ENCODE data around the gene LGI1. TPM values are rescaled to one million over a fixed set of nuclear protein-coding genes. Genes with fewer than 3 reads are reported as not detected.

Gene LGI1
- total RNA-seq, 1 experiment from 2014 or later, result 1.2 TPM

DNA sequence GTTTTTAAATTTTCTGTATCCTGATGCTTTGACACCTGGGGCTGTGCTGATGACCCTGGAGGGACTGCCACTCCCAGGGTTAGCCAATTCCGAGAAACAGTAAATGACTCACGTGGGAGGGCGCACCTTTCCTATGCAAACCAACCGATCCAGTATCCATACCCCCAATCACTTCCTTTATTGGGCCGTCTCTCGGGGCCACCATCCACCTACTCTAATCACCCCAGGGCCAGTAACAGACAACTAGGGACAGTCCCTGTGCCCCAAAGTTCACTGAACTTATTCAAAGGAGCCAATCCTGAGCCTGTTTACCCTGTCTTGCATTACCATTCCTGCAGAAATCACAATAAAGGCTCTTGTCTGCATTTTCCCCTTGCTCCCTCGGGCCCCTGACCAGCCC lies 6.6 kb upstream of the LGI1 start:
- no peaks in the 10 kb centered on the region for H3K27me3 ChIP-seq (ENCODE audit: insufficient read depth, low read length)
- no peaks in the 10 kb centered on the region for H4K20me1 ChIP-seq (ENCODE audit: control insufficient read depth, insufficient read depth, insufficient read length)
- peak overlapping the region in 2 of 3 experiments; percentile 36 to 55; a peak in 4 of 7 replicates for H3K27ac Mint-ChIP-seq
- no peak overlapping the region for H2BK15ac ChIP-seq (ENCODE audit: low read depth, low read length)
- no peak overlapping the region for H4K91ac ChIP-seq (ENCODE audit: insufficient read length, low read depth, low read length)
- peak overlapping the region in 1 of 2 experiments; percentile 30; a peak in 1 of 5 replicates for H3K4me3 Mint-ChIP-seq
- no peak overlapping the region for H2BK5ac ChIP-seq (ENCODE audit: insufficient read length, low read length)
- no peak for TF ChIP-seq CTCF (conservative IDR thresholded peaks at IDR 0.05)
- H3K9me3 Mint-ChIP-seq, result no peaks in the 10 kb centered on the region; a peak in 2 of 5 replicates
- peaks cover 82 to 87% of the 10 kb centered on the region in 2 experiments for H3K4me1 Mint-ChIP-seq
- peaks cover 20% of the 10 kb centered on the region for H3K27me3 Mint-ChIP-seq (ENCODE audit: low read depth)
- peaks cover 7% of the 10 kb centered on the region; the same call in 1 of the 2 replicates for H3K4me1 ChIP-seq (ENCODE audit: insufficient read depth, low read length)
- H3K9me3 ChIP-seq (ENCODE audit: control insufficient read depth, low read depth, low read length), result no peaks in the 10 kb centered on the region
- no peak overlapping the region for H3K56ac ChIP-seq (ENCODE audit: insufficient read length, low read depth, low read length)
- H3K27ac ChIP-seq (ENCODE audit: insufficient read length, low read depth, low read length), result no peak overlapping the region
- no peak for DNase-seq
- H3K79me1 ChIP-seq (ENCODE audit: insufficient read depth, low read depth, low read length, poor library complexity, severe bottlenecking), result no peaks in the 10 kb centered on the region
- no peak overlapping the region for H3K14ac ChIP-seq (ENCODE audit: insufficient read depth, low read length)
- H3K9ac ChIP-seq (ENCODE audit: extremely low read depth, insufficient read length, low read length), result no peak overlapping the region
- no peak overlapping the region for H4K8ac ChIP-seq (replicated peaks; ENCODE audit: insufficient read length, low read depth, low read length)
- no peak overlapping the region for H2BK120ac ChIP-seq (ENCODE audit: low read depth, low read length, poor library complexity, severe bottlenecking)
- WGBS (ENCODE audit: extremely low coverage, insufficient read length, low lambda C conversion rate), result no CpG with 5 or more reads among the region's 7 CpGs
- no peak overlapping the region for H3K4me2 ChIP-seq (ENCODE audit: insufficient read depth, insufficient read length, low read length)
- H2AK5ac ChIP-seq (ENCODE audit: insufficient read length, low read length), result no peak overlapping the region
- no peak overlapping the region for H3K18ac ChIP-seq (ENCODE audit: insufficient read length, low read depth, low read length)
- no peak overlapping the region for H3K4ac ChIP-seq (ENCODE audit: low read depth, low read length)
- H2AFZ ChIP-seq (ENCODE audit: low read length), result no peak overlapping the region
- no peak overlapping the region for H2BK12ac ChIP-seq (ENCODE audit: insufficient read length, low read depth, low read length)
- H2BK20ac ChIP-seq (ENCODE audit: low read depth, low read length, poor library complexity, severe bottlenecking), result no peak overlapping the region
- H3K36me3 Mint-ChIP-seq (ENCODE audit: insufficient read depth in 1 of 3, low read depth in 3 of 3), result no peaks in the 10 kb centered on the region
- H3K79me2 ChIP-seq (ENCODE audit: insufficient read depth, low read length), result no peaks in the 10 kb centered on the region
- H3K23ac ChIP-seq (ENCODE audit: insufficient read length, low read depth, low read length), result no peak overlapping the region
- H4K5ac ChIP-seq (ENCODE audit: insufficient read length, low read depth, low read length), result no peak overlapping the region
- no peaks in the 10 kb centered on the region for H3K23me2 ChIP-seq (ENCODE audit: insufficient read length, low read depth, low read length, poor library complexity, severe bottlenecking)
- no peak overlapping the region for H3T11ph ChIP-seq (ENCODE audit: low read length)
